CD4-positive, alpha-beta T cell (primary cell): ENCODE measurements around the gene BDKRB2. TPM values are rescaled to one million over a fixed set of nuclear protein-coding genes. Genes with fewer than 3 reads are reported as not detected.

Source experiments
- ATAC-seq: fragments of 200-7000 bp; cut with Tn5 transposase; one replicate; pipeline ENCODE4 v1.10.0; 2022; ENCODE audit warnings: mild to moderate bottlenecking; ENCODE audit not compliant: poor library complexity
- CTCF ChIA-PET: fragments of 350-600 bp; sonication (Branson Sonifier 250); formaldehyde crosslinking; loops from one replicate; lab custom pipeline; 2021; ENCODE audit warnings: antibody characterized with exemption, inconsistent platforms; lab: Charles Lee
- POLR2A ChIA-PET: fragments of 350-600 bp; sonication (Branson Sonifier 250); formaldehyde crosslinking; loops from one replicate; lab custom pipeline; 2021; ENCODE audit warnings: antibody characterized with exemption, inconsistent platforms; lab: Charles Lee
- DNase-seq, 14 experiments: peaks; one replicate each; pipeline ENCODE4 v3.0.0-alpha.2; 2013 to 2020; ENCODE audit warnings: mixed read lengths in 2 of 14
- H3K27ac ChIP-seq, 2 donors: one replicate each; pipeline versions ENCODE4 v1.5.1 to v1.7.0; 2013; ENCODE audit warnings: low read length in 2 of 2, low read depth in 1 of 2, mild to moderate bottlenecking in 1 of 2
- H3K27me3 ChIP-seq, 2 experiments: 1 replicate in 1 of 2; 2 replicates in 1 of 2; pipeline versions ENCODE4 v1.6.1 to v1.7.0; 2013; ENCODE audit warnings: low read length in 2 of 2, control low read depth in 1 of 2, mild to moderate bottlenecking in 1 of 2, moderate library complexity in 1 of 2; ENCODE audit not compliant: insufficient read depth in 2 of 2, control insufficient read depth in 1 of 2
- H3K36me3 ChIP-seq: one replicate; pipeline ENCODE4 v1.6.1; 2013; ENCODE audit warnings: low read length, control low read depth; ENCODE audit not compliant: insufficient read depth
- H3K4me1 ChIP-seq: one replicate; pipeline ENCODE4 v1.6.1; 2013; ENCODE audit warnings: low read length, control low read depth; ENCODE audit not compliant: insufficient read depth
- H3K4me3 ChIP-seq: one replicate; pipeline ENCODE4 v1.5.1; 2013; ENCODE audit warnings: mild to moderate bottlenecking, low read length, moderate library complexity
- H3K9me3 ChIP-seq, 2 experiments: 1 replicate in 1 of 2; 2 replicates in 1 of 2; pipeline versions ENCODE4 v1.6.1 to v1.7.0; 2013; ENCODE audit warnings: low read length in 2 of 2, mild to moderate bottlenecking in 2 of 2, control low read depth in 1 of 2, moderate library complexity in 1 of 2; ENCODE audit not compliant: control insufficient read depth in 1 of 2, insufficient read depth in 1 of 2
- H3K27ac Mint-ChIP-seq: one replicate; pipeline ENCODE4 v1.8.0; 2020; ENCODE audit warnings: mixed read lengths
- H3K27me3 Mint-ChIP-seq: one replicate; pipeline ENCODE4 v1.8.0; 2021; ENCODE audit warnings: mixed read lengths
- H3K36me3 Mint-ChIP-seq: one replicate; pipeline ENCODE4 v1.8.0; 2021; ENCODE audit warnings: low read depth, mixed read lengths
- H3K4me1 Mint-ChIP-seq: one replicate; pipeline ENCODE4 v1.8.0; 2021; ENCODE audit warnings: low read depth, mixed read lengths
- H3K4me3 Mint-ChIP-seq: one replicate; pipeline ENCODE4 v1.8.0; 2020; ENCODE audit warnings: mild to moderate bottlenecking, mixed read lengths
- H3K9me3 Mint-ChIP-seq: one replicate; pipeline ENCODE4 v1.8.0; 2020; ENCODE audit warnings: mixed read lengths
- intact Hi-C, 2 experiments: fragments of 100-400 bp; cut with DNase I in 1 of 2; cut with micrococcal nuclease in 1 of 2; formaldehyde crosslinking; loops; one replicate each; pipeline versions ENCODE4 v1.15.1 to v1.9.0; 2023 to 2025; cut with DNase I, micrococcal nuclease
- total RNA-seq, 174 experiments: library from RNA in 2 of 174; stranded (reverse) in 2 of 174; gene quantifications; one replicate each; pipeline ENCODE4 v1.2.3 and lab custom pipeline; 2021 to 2026
- TF ChIP-seq, protein P1 (sequence below): fragments of 200-600 bp; IDR thresholded peaks from one replicate; pipeline ENCODE4 v1.8.0; 2022; ENCODE audit warnings: antibody characterized with exemption, mild to moderate bottlenecking

Gene BDKRB2
- total RNA-seq, 2 experiments from 2014 or later: not detected

DNA sequence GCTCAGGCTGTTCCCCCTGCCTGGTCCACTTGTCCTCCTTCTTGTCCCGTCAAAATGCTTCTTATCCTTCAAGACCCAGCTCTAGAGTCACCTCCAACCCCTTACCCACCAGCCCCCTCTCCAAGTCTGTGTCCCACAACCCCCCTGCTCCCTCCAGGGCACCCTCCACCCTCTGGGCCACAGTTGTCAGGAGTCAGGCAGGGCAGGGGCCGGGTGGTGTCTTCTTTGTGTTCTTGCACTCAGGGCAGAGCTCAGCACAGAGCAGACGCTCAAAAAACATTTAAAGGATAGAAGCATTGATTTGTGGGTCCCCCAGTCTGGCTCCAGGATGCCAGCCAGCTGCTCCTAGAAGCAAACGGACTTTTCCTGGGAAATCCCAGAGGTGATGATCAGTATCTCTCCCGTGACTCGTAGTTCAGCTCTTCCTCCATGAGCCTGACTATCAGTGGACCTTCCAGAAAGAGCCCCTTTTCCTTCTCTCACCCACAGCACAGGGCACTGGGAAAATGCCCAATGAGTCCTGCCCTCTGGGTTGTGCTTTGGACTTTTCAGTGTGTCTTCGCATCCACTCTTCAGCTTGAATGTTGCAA lies 34.1 kb downstream of the BDKRB2 start:
- CTCF ChIA-PET: no interaction called here
- Histone ChIP-seq H3K4me3 (no peak overlapping the region), H3K27ac (no peak overlapping the region), H3K9me3 (no peaks in the 10 kb centered on the region), H3K36me3 (no peaks in the 10 kb centered on the region), H3K27me3 (peaks cover 3 to 6% of the 10 kb centered on the region in 2 experiments), H3K4me1 (no peaks in the 10 kb centered on the region)
- intact Hi-C loops: no loop called here
- TF ChIP-seq, protein P1, sequence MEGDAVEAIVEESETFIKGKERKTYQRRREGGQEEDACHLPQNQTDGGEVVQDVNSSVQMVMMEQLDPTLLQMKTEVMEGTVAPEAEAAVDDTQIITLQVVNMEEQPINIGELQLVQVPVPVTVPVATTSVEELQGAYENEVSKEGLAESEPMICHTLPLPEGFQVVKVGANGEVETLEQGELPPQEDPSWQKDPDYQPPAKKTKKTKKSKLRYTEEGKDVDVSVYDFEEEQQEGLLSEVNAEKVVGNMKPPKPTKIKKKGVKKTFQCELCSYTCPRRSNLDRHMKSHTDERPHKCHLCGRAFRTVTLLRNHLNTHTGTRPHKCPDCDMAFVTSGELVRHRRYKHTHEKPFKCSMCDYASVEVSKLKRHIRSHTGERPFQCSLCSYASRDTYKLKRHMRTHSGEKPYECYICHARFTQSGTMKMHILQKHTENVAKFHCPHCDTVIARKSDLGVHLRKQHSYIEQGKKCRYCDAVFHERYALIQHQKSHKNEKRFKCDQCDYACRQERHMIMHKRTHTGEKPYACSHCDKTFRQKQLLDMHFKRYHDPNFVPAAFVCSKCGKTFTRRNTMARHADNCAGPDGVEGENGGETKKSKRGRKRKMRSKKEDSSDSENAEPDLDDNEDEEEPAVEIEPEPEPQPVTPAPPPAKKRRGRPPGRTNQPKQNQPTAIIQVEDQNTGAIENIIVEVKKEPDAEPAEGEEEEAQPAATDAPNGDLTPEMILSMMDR: no peak
- H3K9me3 Mint-ChIP-seq: no peaks in the 10 kb centered on the region
- H3K27ac Mint-ChIP-seq: no peak overlapping the region
- DNase-seq: no peak
- no peak overlapping the region for H3K4me3 Mint-ChIP-seq
- no peaks in the 10 kb centered on the region for H3K27me3 Mint-ChIP-seq
- no peak for ATAC-seq
- H3K4me1 Mint-ChIP-seq: peaks cover 4% of the 10 kb centered on the region
- POLR2A ChIA-PET: no interaction called here
- no peaks in the 10 kb centered on the region for H3K36me3 Mint-ChIP-seq

DNA sequence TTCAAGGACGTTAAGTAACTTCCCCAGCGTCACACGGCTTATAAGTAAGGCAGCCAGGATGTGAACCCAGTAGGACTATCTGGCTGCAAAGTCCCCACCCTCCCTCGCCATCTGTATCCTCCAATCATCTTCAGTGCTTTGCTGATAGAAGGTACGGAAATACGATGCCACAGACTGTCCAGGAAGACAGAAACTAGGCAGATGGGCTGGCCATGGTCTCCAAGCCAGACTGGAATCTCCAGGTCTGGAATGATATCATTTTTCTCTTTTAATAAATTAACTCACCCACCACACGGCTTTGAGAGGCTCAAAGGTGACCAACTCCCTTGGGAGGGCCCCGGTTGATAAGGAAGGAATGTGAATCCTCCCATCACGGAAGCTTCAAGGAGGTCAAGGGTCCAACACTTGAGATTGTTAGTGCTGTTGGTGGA lies 35.1 kb downstream of the BDKRB2 start:
- peaks cover 4% of the 10 kb centered on the region for H3K4me1 Mint-ChIP-seq
- H3K36me3 ChIP-seq: no peaks in the 10 kb centered on the region
- H3K27me3 Mint-ChIP-seq: no peaks in the 10 kb centered on the region
- no peaks in the 10 kb centered on the region for H3K4me1 ChIP-seq
- no peak overlapping the region for H3K4me3 ChIP-seq
- H3K4me3 Mint-ChIP-seq: no peak overlapping the region
- H3K36me3 Mint-ChIP-seq: no peaks in the 10 kb centered on the region
- H3K27ac ChIP-seq: no peak overlapping the region
- no peak for DNase-seq
- ChIA-PET CTCF (no interaction called here), POLR2A (no interaction called here)
- no peak overlapping the region for H3K27ac Mint-ChIP-seq
- no peaks in the 10 kb centered on the region for H3K9me3 Mint-ChIP-seq
- intact Hi-C loops: no loop called here
- ATAC-seq: no peak
- TF ChIP-seq, protein P1: no peak
- H3K9me3 ChIP-seq: no peaks in the 10 kb centered on the region
- peaks cover 3 to 6% of the 10 kb centered on the region in 2 experiments for H3K27me3 ChIP-seq

DNA sequence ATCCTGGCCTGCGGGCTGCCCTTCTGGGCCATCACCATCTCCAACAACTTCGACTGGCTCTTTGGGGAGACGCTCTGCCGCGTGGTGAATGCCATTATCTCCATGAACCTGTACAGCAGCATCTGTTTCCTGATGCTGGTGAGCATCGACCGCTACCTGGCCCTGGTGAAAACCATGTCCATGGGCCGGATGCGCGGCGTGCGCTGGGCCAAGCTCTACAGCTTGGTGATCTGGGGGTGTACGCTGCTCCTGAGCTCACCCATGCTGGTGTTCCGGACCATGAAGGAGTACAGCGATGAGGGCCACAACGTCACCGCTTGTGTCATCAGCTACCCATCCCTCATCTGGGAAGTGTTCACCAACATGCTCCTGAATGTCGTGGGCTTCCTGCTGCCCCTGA lies 36.0 kb downstream of the BDKRB2 start:
- no peaks in the 10 kb centered on the region for H3K9me3 Mint-ChIP-seq

More for the DNA sequence above, 36.0 kb downstream of the BDKRB2 start:
- Histone ChIP-seq H3K27me3 (peaks cover 3 to 6% of the 10 kb centered on the region in 2 experiments), H3K9me3 (no peaks in the 10 kb centered on the region), H3K4me3 (no peak overlapping the region), H3K36me3 (no peaks in the 10 kb centered on the region), H3K27ac (no peak overlapping the region), H3K4me1 (no peaks in the 10 kb centered on the region)
- ChIA-PET CTCF (no interaction called here), POLR2A (no interaction called here)
- no peak for ATAC-seq
- TF ChIP-seq, protein P1: no peak
- intact Hi-C loops: no loop called here
- no peak overlapping the region for H3K27ac Mint-ChIP-seq
- H3K27me3 Mint-ChIP-seq: peaks cover 3% of the 10 kb centered on the region
- no peaks in the 10 kb centered on the region for H3K36me3 Mint-ChIP-seq
- no peaks in the 10 kb centered on the region for H3K4me1 Mint-ChIP-seq
- DNase-seq: no peak
- no peak overlapping the region for H3K4me3 Mint-ChIP-seq
